ENCODE results near the gene PTPRC. TPM values are rescaled to one million over a fixed set of nuclear protein-coding genes. Genes with fewer than 3 reads are reported as not detected.

The PTPRC gene
- total RNA-seq, 2 experiments from 2014 or later, result 177 to 241 TPM

- no peaks in the 10 kb centered on the region for H3K9me2 ChIP-seq (ENCODE audit: insufficient read depth, low read length)
- no TSS peak for BruUV-seq (replicated peaks)
- H4K20me1 ChIP-seq (ENCODE audit: insufficient read depth, low read length), result no peaks in the 10 kb centered on the region
- H3K27ac ChIP-seq (ENCODE audit: low read depth, low read length, poor library complexity, severe bottlenecking), result peak overlapping the region; percentile 15
- H3K4me1 ChIP-seq (ENCODE audit: insufficient read depth, low read length, poor library complexity, severe bottlenecking), result peaks cover 41% of the 10 kb centered on the region
- DNase-seq (ENCODE audit: low spot score), result peak; percentile 51
- peak overlapping the region; percentile 2 for H3K4me3 ChIP-seq (ENCODE audit: low read depth, low read length, poor library complexity, severe bottlenecking)
- H2AFZ ChIP-seq (ENCODE audit: low read length), result no peak overlapping the region
- peak overlapping the region; percentile 41 for H3K4me2 ChIP-seq (ENCODE audit: low read length)
- peaks cover 74% of the 10 kb centered on the region for H3K79me2 ChIP-seq (ENCODE audit: insufficient read depth, low read depth, low read length)
- TF ChIP-seq CTCF (conservative IDR thresholded peaks at IDR 0.05; ENCODE audit: low read length) (no peak), EZH2phosphoT487 (IDR thresholded peaks at IDR 0.05; ENCODE audit: borderline replicate concordance, low read depth, low read length) (no peak)
- ChIA-PET CTCF (ENCODE audit: unreplicated experiment) (no interaction called here), POLR2A (interaction anchor here (0.6 to 1.9 kb wide), 14 partner anchors 9 to 919 kb away, joined by 3 to 19 read pairs (median 3); no protein-coding TSS in a partner anchor)
- no peaks in the 10 kb centered on the region; the same call in 1 of the 2 replicates for H3K9me3 ChIP-seq (ENCODE audit: low read length)
- peaks cover 91% of the 10 kb centered on the region for H3K36me3 ChIP-seq (ENCODE audit: insufficient read depth, low read length)
- intact Hi-C loops (cut with micrococcal nuclease; ENCODE audit: unreplicated experiment), result no loop called here
Observed at GRCh38 chr1:198696211-198696610, 57.4 kb downstream of the PTPRC start.

- Histone ChIP-seq H2AFZ (ENCODE audit: low read length) (no peak overlapping the region), H3K9me3 (ENCODE audit: low read length) (no peaks in the 10 kb centered on the region; the same call in 1 of the 2 replicates), H3K4me2 (ENCODE audit: low read length) (no peak overlapping the region), H3K36me3 (ENCODE audit: insufficient read depth, low read length) (peaks cover 93% of the 10 kb centered on the region), H3K4me3 (ENCODE audit: low read depth, low read length, poor library complexity, severe bottlenecking) (no peak overlapping the region), H3K4me1 (ENCODE audit: insufficient read depth, low read length, poor library complexity, severe bottlenecking) (peaks cover 52% of the 10 kb centered on the region), H3K9me2 (ENCODE audit: insufficient read depth, low read length) (no peaks in the 10 kb centered on the region), H3K79me2 (ENCODE audit: insufficient read depth, low read depth, low read length) (peaks cover 49% of the 10 kb centered on the region), H4K20me1 (ENCODE audit: insufficient read depth, low read length) (no peaks in the 10 kb centered on the region), H3K27ac (ENCODE audit: low read depth, low read length, poor library complexity, severe bottlenecking) (no peak overlapping the region)
- CTCF ChIA-PET (ENCODE audit: unreplicated experiment), result no interaction called here
- intact Hi-C loops (cut with micrococcal nuclease; ENCODE audit: unreplicated experiment), result loop anchor here (5.0 kb wide), 1 partner anchor 177 kb away; no protein-coding TSS in a partner anchor
- DNase-seq (ENCODE audit: low spot score), result no peak
- peak; percentile 76 for TF ChIP-seq CTCF (conservative IDR thresholded peaks at IDR 0.05; ENCODE audit: low read length)
- no peak for TF ChIP-seq EZH2phosphoT487 (IDR thresholded peaks at IDR 0.05; ENCODE audit: borderline replicate concordance, low read depth, low read length)
- POLR2A ChIA-PET, result interaction anchor here (1.0 kb wide), 1 partner anchor 105 kb away, joined by 4 read pairs; no protein-coding TSS in a partner anchor
- no TSS peak for BruUV-seq (replicated peaks)
Observed at GRCh38 chr1:198699167-198700015, 60.6 kb downstream of the PTPRC start.

- no peaks in the 10 kb centered on the region for H4K20me1 ChIP-seq (ENCODE audit: insufficient read depth, low read length)
- DNase-seq (ENCODE audit: low spot score), result no peak
- no peaks in the 10 kb centered on the region for H3K9me2 ChIP-seq (ENCODE audit: insufficient read depth, low read length)
- peaks cover 48% of the 10 kb centered on the region for H3K4me1 ChIP-seq (ENCODE audit: insufficient read depth, low read length, poor library complexity, severe bottlenecking)
- peaks cover 93% of the 10 kb centered on the region for H3K36me3 ChIP-seq (ENCODE audit: insufficient read depth, low read length)
- H3K79me2 ChIP-seq (ENCODE audit: insufficient read depth, low read depth, low read length), result peaks cover 43% of the 10 kb centered on the region
- H3K4me2 ChIP-seq (ENCODE audit: low read length), result no peak overlapping the region
- ChIA-PET CTCF (ENCODE audit: unreplicated experiment) (no interaction called here), POLR2A (interaction anchor here (0.6 to 5.0 kb wide), 6 partner anchors 10 to 90 kb away, joined by 3 to 44 read pairs (median 4); no protein-coding TSS in a partner anchor)
- no peaks in the 10 kb centered on the region; the same call in 1 of the 2 replicates for H3K9me3 ChIP-seq (ENCODE audit: low read length)
- no peak overlapping the region for H3K4me3 ChIP-seq (ENCODE audit: low read depth, low read length, poor library complexity, severe bottlenecking)
- H3K27ac ChIP-seq (ENCODE audit: low read depth, low read length, poor library complexity, severe bottlenecking), result no peak overlapping the region
- no peak for TF ChIP-seq EZH2phosphoT487 (IDR thresholded peaks at IDR 0.05; ENCODE audit: borderline replicate concordance, low read depth, low read length)
- TF ChIP-seq CTCF (conservative IDR thresholded peaks at IDR 0.05; ENCODE audit: low read length), result no peak
- no peak overlapping the region for H2AFZ ChIP-seq (ENCODE audit: low read length)
- intact Hi-C loops (cut with micrococcal nuclease; ENCODE audit: unreplicated experiment), result loop anchor here (5.0 kb wide), 1 partner anchor 178 kb away; no protein-coding TSS in a partner anchor
- TSS peak; percentile 0 for BruUV-seq (replicated peaks)
Observed at GRCh38 chr1:198700016-198700392, 61.2 kb downstream of the PTPRC start.

Data from OCI-LY7 (cell line).